DND-41 (cell line): ENCODE results near the gene MFRP.

Source experiments
- ATAC-seq: fragments of 200-7000 bp; cut with Tn5 transposase; 3 replicates; pipeline ENCODE4 v1.9.1; 2021; ENCODE audit warnings: low read depth; ENCODE audit not compliant: insufficient read depth
- DNase-seq: peaks from one replicate; pipeline ENCODE4 v3.0.0-alpha.2; 2020
- H2AFZ ChIP-seq: 2 replicates; pipeline ENCODE4 v1.6.0; 2012; ENCODE audit warnings: low read depth, low read length
- H3K27ac ChIP-seq: 2 replicates; pipeline ENCODE4 v1.5.1; 2012; ENCODE audit warnings: low read length, inconsistent platforms
- H3K27me3 ChIP-seq: fragments of 200-600 bp; sonication (generic); 2 replicates; pipeline ENCODE4 v1.6.0; 2012; ENCODE audit warnings: low read length, mild to moderate bottlenecking, inconsistent platforms; ENCODE audit not compliant: insufficient read depth, poor library complexity
- H3K36me3 ChIP-seq: 2 replicates; pipeline ENCODE4 v1.5.1; 2012; ENCODE audit warnings: low read length, inconsistent platforms; ENCODE audit not compliant: insufficient read depth
- H3K4me1 ChIP-seq: 2 replicates; pipeline ENCODE4 v1.5.1; 2012; ENCODE audit warnings: mild to moderate bottlenecking, low read length; ENCODE audit not compliant: insufficient read depth
- H3K4me2 ChIP-seq: 2 replicates; pipeline ENCODE4 v1.6.0; 2012; ENCODE audit warnings: mild to moderate bottlenecking, moderate library complexity, low read length, inconsistent platforms; ENCODE audit not compliant: insufficient read depth
- H3K4me3 ChIP-seq, 2 experiments: fragments of 200-600 bp in 1 of 2; shearing (Covaris generic) in 1 of 2; 2 replicates each; pipeline ENCODE4 v1.5.1; 2012 to 2016; ENCODE audit warnings: inconsistent platforms in 2 of 2, low read length in 2 of 2, mild to moderate bottlenecking in 2 of 2, low read depth in 1 of 2, moderate library complexity in 1 of 2
- H3K79me2 ChIP-seq: 2 replicates; pipeline ENCODE4 v1.6.0; 2012; ENCODE audit warnings: low read length, inconsistent platforms; ENCODE audit not compliant: insufficient read depth
- H3K9ac ChIP-seq: 2 replicates; pipeline ENCODE4 v1.6.0; 2012; ENCODE audit warnings: low read depth, mild to moderate bottlenecking, inconsistent platforms, low read length, moderate library complexity
- H3K9me3 ChIP-seq: 2 replicates; pipeline ENCODE4 v1.5.1; 2012; ENCODE audit warnings: low read length, moderate library complexity, mild to moderate bottlenecking, inconsistent platforms; ENCODE audit not compliant: insufficient read depth, severe bottlenecking
- H4K20me1 ChIP-seq: 2 replicates; pipeline ENCODE4 v1.6.0; 2012; ENCODE audit warnings: low read length; ENCODE audit not compliant: insufficient read depth
- CTCF ChIP-seq: IDR thresholded peaks from 2 replicates; pipeline ENCODE4 v1.5.1; 2012; ENCODE audit warnings: borderline replicate concordance, low read length, moderate library complexity, mild to moderate bottlenecking; ENCODE audit not compliant: poor library complexity, severe bottlenecking; ENCODE audit errors: extremely low read depth
- EZH2 ChIP-seq: IDR thresholded peaks from 3 replicates; pipeline ENCODE4 v1.6.1; 2012; ENCODE audit warnings: borderline replicate concordance, low read depth, mild to moderate bottlenecking, moderate library complexity, low read length, inconsistent platforms; ENCODE audit not compliant: severe bottlenecking

MFRP gene

GRCh38 chr11:119335091-119335654 is 11.3 kb downstream of the MFRP start:
- H2AFZ ChIP-seq: peak overlapping the region; percentile 60; the same call in 1 of the 2 replicates
- DNase-seq: no peak
- TF ChIP-seq CTCF (no peak), EZH2 (no peak)
- H4K20me1 ChIP-seq: peaks cover 9% of the 10 kb centered on the region; the same call in 1 of the 2 replicates
- no peak for ATAC-seq
- H3K9me3 ChIP-seq: no peaks in the 10 kb centered on the region
- peaks cover 41% of the 10 kb centered on the region for H3K4me1 ChIP-seq
- peak overlapping the region; percentile 39 to 80 for H3K4me3 ChIP-seq
- H3K4me2 ChIP-seq: peak overlapping the region; percentile 96
- H3K79me2 ChIP-seq: peaks cover 32% of the 10 kb centered on the region
- peaks cover 29% of the 10 kb centered on the region for H3K36me3 ChIP-seq
- H3K27me3 ChIP-seq: no peaks in the 10 kb centered on the region
- H3K27ac ChIP-seq: peak overlapping the region; percentile 80
- peak overlapping the region; percentile 81 for H3K9ac ChIP-seq

GRCh38 chr11:119334174-119334930 is 12.2 kb downstream of the MFRP start, which contains the start of gene RNF26:
TSS of gene RNF26 (plus strand) at chr11:119334527. CDS start at chr11:119335123, 596 bp downstream.
- Histone ChIP-seq H3K4me3 (peak within 1 kb of the TSS; percentile 39 to 80), H3K4me1 (peaks cover 41% of the 10 kb centered on the region), H2AFZ (peak within 1 kb of the TSS; percentile 76), H3K36me3 (peaks cover 29% of the 10 kb centered on the region), H3K9ac (peak within 1 kb of the TSS; percentile 81), H3K27ac (peak within 1 kb of the TSS; percentile 80), H4K20me1 (peaks cover 9% of the 10 kb centered on the region; the same call in 1 of the 2 replicates), H3K4me2 (peak within 1 kb of the TSS; percentile 96), H3K79me2 (peaks cover 32% of the 10 kb centered on the region), H3K9me3 (no peaks in the 10 kb centered on the region), H3K27me3 (peaks cover 4% of the 10 kb centered on the region)
- TF ChIP-seq EZH2 (no peak), CTCF (no peak)
- peak; percentile 90 for ATAC-seq
- DNase-seq: peak; percentile 97

- Histone ChIP-seq H3K4me2 (no peak overlapping the region), H4K20me1 (peaks cover 9% of the 10 kb centered on the region; the same call in 1 of the 2 replicates), H3K79me2 (peaks cover 27% of the 10 kb centered on the region), H3K9ac (no peak overlapping the region), H2AFZ (peak overlapping the region; percentile 38), H3K9me3 (no peaks in the 10 kb centered on the region), H3K27ac (no peak overlapping the region), H3K4me1 (peaks cover 32% of the 10 kb centered on the region), H3K27me3 (peaks cover 6% of the 10 kb centered on the region), H3K4me3 (no peak overlapping the region), H3K36me3 (peaks cover 20% of the 10 kb centered on the region)
- no peak for ATAC-seq
- DNase-seq: no peak
- TF ChIP-seq EZH2: no peak
- no peak for TF ChIP-seq CTCF
These were observed 14.3 kb downstream of the MFRP start for GRCh38 chr11:119332111-119332765.
